Measurements from ENCODE around the gene IRF2BP1. TPM values are rescaled to one million over a fixed set of nuclear protein-coding genes. Genes with fewer than 3 reads are reported as not detected.

Gene IRF2BP1
- total RNA-seq, 3 donors from 2014 or later (not counting 1 experiment from before 2014, with no cell fraction given): 16.1 to 20.3 (median 19.6) TPM

DNA sequence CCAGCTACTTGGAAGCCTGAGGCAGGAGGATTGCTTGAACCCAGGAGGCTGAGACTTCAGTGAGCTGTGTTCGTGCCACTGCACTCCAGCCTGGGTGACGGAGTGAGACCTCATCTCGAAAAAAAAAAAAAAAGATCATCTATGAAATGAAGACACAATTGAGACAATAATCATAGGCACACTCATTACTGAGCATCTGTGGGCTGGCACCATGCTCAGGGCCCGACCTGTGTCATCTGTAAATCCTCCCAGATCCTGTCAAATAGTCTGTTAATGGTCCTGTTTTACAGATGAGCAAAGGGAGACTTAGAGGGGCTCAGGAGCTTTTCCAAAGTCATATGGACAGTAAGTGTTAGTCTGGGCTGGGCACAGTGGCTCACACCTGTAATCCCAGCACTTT is 32.8 kb upstream of the IRF2BP1 start:
- ATAC-seq: no peak
- WGBS (ENCODE audit: insufficient coverage): 79% methylated on average over 4 of the region's 4 CpGs

GRCh38 chr19:45917421-45918091 is 31.6 kb upstream of the IRF2BP1 start:
- TF ChIP-seq, protein P1, sequence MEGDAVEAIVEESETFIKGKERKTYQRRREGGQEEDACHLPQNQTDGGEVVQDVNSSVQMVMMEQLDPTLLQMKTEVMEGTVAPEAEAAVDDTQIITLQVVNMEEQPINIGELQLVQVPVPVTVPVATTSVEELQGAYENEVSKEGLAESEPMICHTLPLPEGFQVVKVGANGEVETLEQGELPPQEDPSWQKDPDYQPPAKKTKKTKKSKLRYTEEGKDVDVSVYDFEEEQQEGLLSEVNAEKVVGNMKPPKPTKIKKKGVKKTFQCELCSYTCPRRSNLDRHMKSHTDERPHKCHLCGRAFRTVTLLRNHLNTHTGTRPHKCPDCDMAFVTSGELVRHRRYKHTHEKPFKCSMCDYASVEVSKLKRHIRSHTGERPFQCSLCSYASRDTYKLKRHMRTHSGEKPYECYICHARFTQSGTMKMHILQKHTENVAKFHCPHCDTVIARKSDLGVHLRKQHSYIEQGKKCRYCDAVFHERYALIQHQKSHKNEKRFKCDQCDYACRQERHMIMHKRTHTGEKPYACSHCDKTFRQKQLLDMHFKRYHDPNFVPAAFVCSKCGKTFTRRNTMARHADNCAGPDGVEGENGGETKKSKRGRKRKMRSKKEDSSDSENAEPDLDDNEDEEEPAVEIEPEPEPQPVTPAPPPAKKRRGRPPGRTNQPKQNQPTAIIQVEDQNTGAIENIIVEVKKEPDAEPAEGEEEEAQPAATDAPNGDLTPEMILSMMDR (IDR thresholded peaks at IDR 0.05): no peak
- intact Hi-C loops (cut with micrococcal nuclease): no loop called here
- Histone ChIP-seq H3K9me3 (ENCODE audit: control insufficient read depth, insufficient read depth, low read length) (no peaks in the 10 kb centered on the region), H3K27me3 (ENCODE audit: control insufficient read depth, insufficient read depth, low read length) (no peaks in the 10 kb centered on the region), H3K4me3 (ENCODE audit: low read length) (no peak overlapping the region), H3K27ac (ENCODE audit: low read length) (no peak overlapping the region), H3K36me3 (ENCODE audit: control insufficient read depth, insufficient read depth, low read length) (no peaks in the 10 kb centered on the region), H3K4me1 (ENCODE audit: control insufficient read depth, insufficient read depth, low read length) (no peaks in the 10 kb centered on the region)
- H3K27ac Mint-ChIP-seq: no peak overlapping the region
- no peak for DNase-seq
- ATAC-seq: no peak
- H3K4me1 Mint-ChIP-seq: peaks cover 0 to 4% of the 10 kb centered on the region in 2 donors
- no peak overlapping the region for H3K4me3 Mint-ChIP-seq
- peaks cover 23 to 26% of the 10 kb centered on the region in 2 donors for H3K27me3 Mint-ChIP-seq (ENCODE audit: low read depth in 2 of 2)
- WGBS (ENCODE audit: insufficient coverage): 40% methylated on average over 1 of the region's 4 CpGs
- H3K9me3 Mint-ChIP-seq: no peaks in the 10 kb centered on the region
- H3K36me3 Mint-ChIP-seq: no peaks in the 10 kb centered on the region

More for the DNA sequence above, 32.8 kb upstream of the IRF2BP1 start:
- Mint-ChIP-seq H3K4me3 (no peak overlapping the region), H3K4me1 (peaks cover 0 to 6% of the 10 kb centered on the region in 2 donors), H3K27me3 (ENCODE audit: low read depth in 2 of 2) (peaks cover 12 to 19% of the 10 kb centered on the region in 2 donors), H3K9me3 (no peaks in the 10 kb centered on the region), H3K36me3 (no peaks in the 10 kb centered on the region), H3K27ac (no peak overlapping the region)
- no peak overlapping the region for H3K27ac ChIP-seq (ENCODE audit: low read length)
- H3K27me3 ChIP-seq (ENCODE audit: control insufficient read depth, insufficient read depth, low read length): no peaks in the 10 kb centered on the region
- H3K4me1 ChIP-seq (ENCODE audit: control insufficient read depth, insufficient read depth, low read length): no peaks in the 10 kb centered on the region
- TF ChIP-seq, protein P1 (IDR thresholded peaks at IDR 0.05): no peak
- no peak for DNase-seq
- intact Hi-C loops (cut with micrococcal nuclease): no loop called here
- no peak overlapping the region for H3K4me3 ChIP-seq (ENCODE audit: low read length)
- no peaks in the 10 kb centered on the region for H3K36me3 ChIP-seq (ENCODE audit: control insufficient read depth, insufficient read depth, low read length)
- H3K9me3 ChIP-seq (ENCODE audit: control insufficient read depth, insufficient read depth, low read length): no peaks in the 10 kb centered on the region

DNA sequence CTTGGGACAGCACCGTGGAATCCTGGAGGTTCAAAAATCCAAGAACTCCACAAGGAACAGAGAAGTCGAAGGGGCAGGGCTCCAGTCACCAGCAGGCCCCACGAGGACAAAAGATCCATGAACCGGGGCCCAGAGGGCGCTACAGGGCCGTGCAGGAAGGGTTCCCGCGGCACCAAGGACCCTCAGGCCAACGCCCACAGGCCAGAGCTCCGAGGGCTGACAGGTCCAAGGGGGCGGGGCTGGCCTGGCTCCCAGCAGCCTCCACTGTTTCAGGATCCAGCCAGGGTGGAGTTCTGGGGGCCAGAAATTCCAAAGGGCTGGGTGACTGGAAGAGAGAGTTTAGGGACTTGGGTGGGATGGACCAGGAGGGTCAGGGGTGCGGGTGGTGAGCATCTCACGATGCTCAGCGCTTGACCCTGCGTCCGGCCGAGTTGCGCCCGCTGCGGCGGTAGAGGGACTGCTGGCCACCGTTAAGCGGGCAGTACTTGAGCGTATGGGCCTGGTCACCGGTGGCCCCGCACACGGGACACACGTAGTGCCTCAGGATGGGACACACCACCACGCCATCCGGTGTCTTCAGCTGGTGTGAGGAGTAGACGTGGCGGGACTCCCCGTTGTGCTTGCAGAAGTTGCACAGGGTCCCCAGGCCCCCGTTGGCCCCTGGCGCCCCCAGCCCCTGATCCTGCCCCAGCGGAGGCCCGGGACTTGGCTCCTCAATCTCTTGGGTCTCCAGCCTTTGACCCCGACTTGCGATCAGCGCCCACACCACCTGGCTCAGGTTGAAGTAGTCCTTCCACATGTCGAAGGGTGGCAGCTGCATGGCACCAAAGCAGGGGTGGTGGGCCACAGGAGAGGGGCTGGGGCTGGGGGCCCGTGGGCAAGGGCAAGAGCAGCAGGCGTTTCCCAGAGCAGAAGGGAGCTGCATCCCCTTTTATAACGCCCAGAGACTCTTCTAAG is 28.2 kb upstream of the IRF2BP1 start, which contains the start of gene NANOS2:
Gene NANOS2 (minus strand): TSS at position 905 of the 957 bp plus-strand sequence. CDS start 85 bp downstream, at position 820.
- Mint-ChIP-seq H3K9me3 (no peaks in the 10 kb centered on the region), H3K27ac (no peak within 1 kb of the TSS), H3K4me3 (no peak within 1 kb of the TSS), H3K36me3 (no peaks in the 10 kb centered on the region), H3K27me3 (ENCODE audit: low read depth in 2 of 2) (peaks cover 24% of the 10 kb centered on the region in 2 donors), H3K4me1 (no peaks in the 10 kb centered on the region)
- no peak for DNase-seq
- WGBS (ENCODE audit: insufficient coverage): 64% methylated on average over 44 of the region's 44 CpGs
- Histone ChIP-seq H3K9me3 (ENCODE audit: control insufficient read depth, insufficient read depth, low read length) (no peaks in the 10 kb centered on the region), H3K4me3 (ENCODE audit: low read length) (no peak within 1 kb of the TSS), H3K27me3 (ENCODE audit: control insufficient read depth, insufficient read depth, low read length) (no peaks in the 10 kb centered on the region), H3K4me1 (ENCODE audit: control insufficient read depth, insufficient read depth, low read length) (no peaks in the 10 kb centered on the region), H3K36me3 (ENCODE audit: control insufficient read depth, insufficient read depth, low read length) (no peaks in the 10 kb centered on the region), H3K27ac (ENCODE audit: low read length) (no peak within 1 kb of the TSS)
- TF ChIP-seq, protein P1 (IDR thresholded peaks at IDR 0.05): no peak
- intact Hi-C loops (cut with micrococcal nuclease): no loop called here
- ATAC-seq: no peak

All from natural killer cell (primary cell).